GM18508 (cell line): ENCODE results near the gene C16orf96.

Experiments used
- ATAC-seq: cut with Tn5 transposase; IDR thresholded peaks from one replicate; pipeline ENCODE4 v1.9.1; 2021; ENCODE audit warnings: moderate number of reproducible peaks; ENCODE audit not compliant: insufficient read depth, unreplicated experiment

The C16orf96 gene

GRCh38 chr16:4556112-4556511 is at the start of gene C16orf96:
C16orf96 (plus strand) TSS chr16:4556340; CDS start chr16:4556490, 150 bp downstream.
- no peak for ATAC-seq

- ATAC-seq, result no peak
Observed at GRCh38 chr16:4506450-4506849, 49.7 kb upstream of the C16orf96 start.

- ATAC-seq, result no peak
Observed at GRCh38 chr16:4507588-4508345, 48.4 kb upstream of the C16orf96 start.

GRCh38 chr16:4508806-4509205 is 47.3 kb upstream of the C16orf96 start:
- ATAC-seq, result no peak

GRCh38 chr16:4509420-4509819 is 46.7 kb upstream of the C16orf96 start:
- ATAC-seq, result no peak

GRCh38 chr16:4510131-4510530 is 46.0 kb upstream of the C16orf96 start:
- ATAC-seq, result no peak

GRCh38 chr16:4510747-4511426 is 45.3 kb upstream of the C16orf96 start:
- no peak for ATAC-seq

GRCh38 chr16:4511441-4512082 is 44.6 kb upstream of the C16orf96 start:
- no peak for ATAC-seq

GRCh38 chr16:4512473-4512872 is 43.7 kb upstream of the C16orf96 start:
- no peak for ATAC-seq

- ATAC-seq, result no peak
Observed at GRCh38 chr16:4513086-4513860, 42.9 kb upstream of the C16orf96 start.

GRCh38 chr16:4513881-4514280 is 42.3 kb upstream of the C16orf96 start:
- ATAC-seq, result no peak

GRCh38 chr16:4514606-4515005 is 41.5 kb upstream of the C16orf96 start:
- no peak for ATAC-seq

- ATAC-seq, result no peak
Observed at GRCh38 chr16:4515611-4516233, 40.4 kb upstream of the C16orf96 start.

- ATAC-seq, result no peak
Observed at GRCh38 chr16:4517812-4518680, 38.1 kb upstream of the C16orf96 start.

- ATAC-seq, result no peak
Observed at GRCh38 chr16:4519274-4520058, 36.7 kb upstream of the C16orf96 start.

- no peak for ATAC-seq
Observed at GRCh38 chr16:4520913-4521312, 35.2 kb upstream of the C16orf96 start.

GRCh38 chr16:4522051-4522581 is 34.0 kb upstream of the C16orf96 start:
- ATAC-seq, result no peak

GRCh38 chr16:4523686-4524085 is 32.5 kb upstream of the C16orf96 start:
- ATAC-seq, result no peak
